ENCODE results near the gene LYPD6. TPM values are rescaled to one million over a fixed set of nuclear protein-coding genes. Genes with fewer than 3 reads are reported as not detected.
"Not testable (repeated sequence)": the region's sequence is repeated elsewhere in the genome, so short reads cannot be mapped to it uniquely, and the experiment has no call there.

LYPD6 gene
- total RNA-seq, 1 donor from 2014 or later, result 0.47 TPM

GRCh38 chr2:149307014-149307413 lies 23.4 kb upstream of the LYPD6 start:
- Histone ChIP-seq H3K4me3 (no peak overlapping the region), H3K27ac (no peak overlapping the region), H3K4me1 (no peaks in the 10 kb centered on the region), H3K36me3 (no peaks in the 10 kb centered on the region), H3K27me3 (ENCODE audit: low read depth) (peaks cover 6% of the 10 kb centered on the region), H3K9me3 (no peaks in the 10 kb centered on the region)
- intact Hi-C loops (cut with DNase I), result no loop called here
- DNase-seq, result no peak
- no peak for ATAC-seq
- no peak for TF ChIP-seq CTCF (IDR thresholded peaks at IDR 0.05)

GRCh38 chr2:149310349-149310748 lies 20.0 kb upstream of the LYPD6 start:
- H3K27me3 ChIP-seq (ENCODE audit: low read depth), result peaks cover 14% of the 10 kb centered on the region
- H3K36me3 ChIP-seq, result no peaks in the 10 kb centered on the region
- no peak for ATAC-seq
- intact Hi-C loops (cut with DNase I), result no loop called here
- no peak overlapping the region for H3K27ac ChIP-seq
- no peaks in the 10 kb centered on the region for H3K9me3 ChIP-seq
- TF ChIP-seq CTCF (IDR thresholded peaks at IDR 0.05), result no peak
- H3K4me3 ChIP-seq, result no peak overlapping the region
- DNase-seq, result no peak
- H3K4me1 ChIP-seq, result no peaks in the 10 kb centered on the region

- no peaks in the 10 kb centered on the region for H3K36me3 ChIP-seq
- ATAC-seq, result no peak
- TF ChIP-seq CTCF (IDR thresholded peaks at IDR 0.05), result no peak
- no peaks in the 10 kb centered on the region for H3K9me3 ChIP-seq
- H3K4me1 ChIP-seq, result no peaks in the 10 kb centered on the region
- no peak overlapping the region for H3K4me3 ChIP-seq
- intact Hi-C loops (cut with DNase I), result no loop called here
- no peak for DNase-seq
- peaks cover 14% of the 10 kb centered on the region for H3K27me3 ChIP-seq (ENCODE audit: low read depth)
- H3K27ac ChIP-seq, result no peak overlapping the region
Observed at GRCh38 chr2:149312039-149312438, 18.3 kb upstream of the LYPD6 start.

GRCh38 chr2:149313512-149313972 lies 16.8 kb upstream of the LYPD6 start:
- intact Hi-C loops (cut with DNase I), result no loop called here
- H3K36me3 ChIP-seq, result no peaks in the 10 kb centered on the region
- no peak overlapping the region for H3K27ac ChIP-seq
- peak; percentile 75 for TF ChIP-seq CTCF (IDR thresholded peaks at IDR 0.05)
- no peaks in the 10 kb centered on the region for H3K4me1 ChIP-seq
- H3K27me3 ChIP-seq (ENCODE audit: low read depth), result peaks cover 14% of the 10 kb centered on the region
- no peak overlapping the region for H3K4me3 ChIP-seq
- no peaks in the 10 kb centered on the region for H3K9me3 ChIP-seq
- ATAC-seq, result peak; percentile 80 to 82
- no peak for DNase-seq

- Histone ChIP-seq H3K36me3 (no peaks in the 10 kb centered on the region), H3K27me3 (ENCODE audit: low read depth) (peaks cover 8% of the 10 kb centered on the region), H3K27ac (no peak overlapping the region), H3K4me1 (no peaks in the 10 kb centered on the region), H3K4me3 (no peak overlapping the region), H3K9me3 (no peaks in the 10 kb centered on the region)
- no peak for DNase-seq
- no peak for TF ChIP-seq CTCF (IDR thresholded peaks at IDR 0.05)
- intact Hi-C loops (cut with DNase I), result no loop called here
- no peak for ATAC-seq
Observed at GRCh38 chr2:149314687-149315086, 15.7 kb upstream of the LYPD6 start.

GRCh38 chr2:149315461-149315860 lies 14.9 kb upstream of the LYPD6 start:
- intact Hi-C loops (cut with DNase I), result no loop called here
- no peak for ATAC-seq
- no peak overlapping the region for H3K27ac ChIP-seq
- H3K36me3 ChIP-seq, result no peaks in the 10 kb centered on the region
- H3K4me1 ChIP-seq, result no peaks in the 10 kb centered on the region
- H3K4me3 ChIP-seq, result no peak overlapping the region
- H3K9me3 ChIP-seq, result no peaks in the 10 kb centered on the region
- H3K27me3 ChIP-seq (ENCODE audit: low read depth), result peaks cover 11% of the 10 kb centered on the region
- no peak for DNase-seq
- no peak for TF ChIP-seq CTCF (IDR thresholded peaks at IDR 0.05)

GRCh38 chr2:149318566-149318965 lies 11.8 kb upstream of the LYPD6 start:
- H3K9me3 ChIP-seq; H3K4me3 ChIP-seq; intact Hi-C loops (cut with DNase I); H3K27ac ChIP-seq; H3K4me1 ChIP-seq; DNase-seq; ATAC-seq; H3K36me3 ChIP-seq: not testable (repeated sequence)
- peaks cover 15% of the 10 kb centered on the region for H3K27me3 ChIP-seq (ENCODE audit: low read depth)
